Measurements from ENCODE around the gene MIF4GD. TPM values are rescaled to one million over a fixed set of nuclear protein-coding genes. Genes with fewer than 3 reads are reported as not detected.
"Not testable (repeated sequence)": the region's sequence is repeated elsewhere in the genome, so short reads cannot be mapped to it uniquely, and the experiment has no call there.

MIF4GD gene, protein sequence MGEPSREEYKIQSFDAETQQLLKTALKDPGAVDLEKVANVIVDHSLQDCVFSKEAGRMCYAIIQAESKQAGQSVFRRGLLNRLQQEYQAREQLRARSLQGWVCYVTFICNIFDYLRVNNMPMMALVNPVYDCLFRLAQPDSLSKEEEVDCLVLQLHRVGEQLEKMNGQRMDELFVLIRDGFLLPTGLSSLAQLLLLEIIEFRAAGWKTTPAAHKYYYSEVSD
- total RNA-seq (2014; rRNA removed) = 4.2 and 8.6 TPM in 2 replicates
- 8.5 TPM for polyA plus RNA-seq (2012)

- no peak for DNase-seq (ENCODE audit: low read depth)
Observed at GRCh38 chr17:75270966-75271232, at the start of gene MIF4GD. Gene MIF4GD (minus strand): TSS chr17:75271231. CDS start chr17:75270195, 1,036 bp downstream.

DNA sequence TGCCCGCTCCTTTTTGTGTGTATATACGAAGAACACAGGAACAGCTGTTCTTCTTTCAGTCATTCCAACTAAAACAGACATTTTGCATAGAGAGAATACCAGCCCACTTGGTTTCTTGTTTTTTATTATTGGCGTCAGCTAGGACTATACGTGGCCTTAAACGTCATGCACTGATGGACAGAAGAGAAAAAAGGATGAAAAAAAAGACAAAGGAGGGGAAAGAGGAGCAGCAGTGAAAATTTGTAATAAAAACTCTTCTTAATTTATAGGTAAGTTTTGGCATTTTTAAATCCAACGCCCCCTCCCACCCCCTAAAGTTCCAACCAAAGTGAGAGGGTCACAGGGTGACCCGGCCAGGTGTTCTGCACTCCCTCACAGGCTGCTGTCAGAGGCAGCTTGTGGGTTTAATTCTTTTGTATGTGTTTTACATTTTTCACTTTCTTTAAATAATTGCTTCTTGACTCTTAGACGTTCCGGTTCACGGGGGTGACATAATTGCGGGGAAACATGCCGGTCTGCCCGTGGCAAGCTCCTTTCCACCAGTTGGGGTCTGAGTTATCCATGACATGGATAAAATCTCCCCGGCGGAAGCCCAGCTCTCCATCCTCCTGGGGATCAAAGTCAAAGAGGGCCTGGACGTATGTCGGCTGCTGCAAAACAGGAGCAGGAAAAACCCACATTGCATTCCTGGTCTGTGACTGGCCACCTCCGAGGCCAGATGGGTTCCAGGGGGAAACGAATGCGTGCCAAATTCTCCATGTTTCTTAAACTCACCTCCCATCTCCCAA, 49.1 kb upstream of the MIF4GD start:
- peak; percentile 59 for DNase-seq (ENCODE audit: low read depth)

DNA sequence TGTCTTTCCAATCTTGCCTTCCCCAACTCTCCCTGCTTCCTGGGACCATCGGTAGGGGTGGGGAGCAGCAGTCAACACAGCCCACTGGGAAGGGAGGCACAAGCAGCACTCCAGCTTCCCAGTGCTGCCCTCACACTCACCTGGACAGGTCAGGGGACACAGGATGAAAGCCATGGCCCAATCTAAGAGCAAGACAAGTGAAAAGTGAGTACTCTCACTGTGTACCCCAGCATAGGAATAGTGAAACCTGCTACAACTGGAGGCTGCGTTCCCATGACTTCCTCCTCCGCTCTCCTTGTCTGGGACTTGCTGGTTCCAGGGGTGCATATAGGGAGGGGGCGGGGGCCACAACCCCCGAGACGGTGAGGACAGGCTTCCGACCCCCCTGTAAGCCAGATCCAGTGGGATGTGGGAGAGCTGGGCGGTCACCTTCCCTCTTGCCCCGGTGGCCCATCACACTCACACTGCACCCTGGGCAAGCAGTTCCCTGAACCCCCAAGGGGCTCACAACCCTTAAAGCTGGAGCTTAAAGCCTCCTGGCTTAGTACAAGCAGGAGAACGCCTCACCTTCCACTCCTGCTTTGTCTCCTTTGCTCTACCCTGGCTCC, 47.7 kb upstream of the MIF4GD start:
- no peak for DNase-seq (ENCODE audit: low read depth)

DNA sequence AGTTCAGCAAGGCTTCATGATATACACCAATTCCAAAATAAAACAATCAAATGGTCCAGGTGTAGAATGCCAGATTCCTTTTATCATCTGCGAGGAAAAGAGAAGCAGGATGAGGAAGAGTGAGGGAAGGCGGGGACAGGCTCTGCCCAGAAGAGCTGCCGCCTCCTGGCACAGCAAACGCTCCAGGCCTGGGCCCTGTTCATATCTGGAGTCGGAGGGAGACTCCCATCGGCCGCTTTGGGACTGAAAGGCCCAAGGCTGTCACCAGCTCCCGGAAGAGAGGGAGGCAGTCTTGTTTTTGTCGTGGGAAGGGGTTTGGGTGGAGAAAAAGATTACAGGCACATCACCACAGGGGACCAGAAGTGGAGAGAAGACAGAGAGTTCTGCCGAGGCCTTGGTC, 47.2 kb upstream of the MIF4GD start:
- DNase-seq (ENCODE audit: low read depth) = no peak

- peak; percentile 36 for DNase-seq (ENCODE audit: low read depth)
Observed at GRCh38 chr17:75317671-75318070, 46.6 kb upstream of the MIF4GD start.

DNA sequence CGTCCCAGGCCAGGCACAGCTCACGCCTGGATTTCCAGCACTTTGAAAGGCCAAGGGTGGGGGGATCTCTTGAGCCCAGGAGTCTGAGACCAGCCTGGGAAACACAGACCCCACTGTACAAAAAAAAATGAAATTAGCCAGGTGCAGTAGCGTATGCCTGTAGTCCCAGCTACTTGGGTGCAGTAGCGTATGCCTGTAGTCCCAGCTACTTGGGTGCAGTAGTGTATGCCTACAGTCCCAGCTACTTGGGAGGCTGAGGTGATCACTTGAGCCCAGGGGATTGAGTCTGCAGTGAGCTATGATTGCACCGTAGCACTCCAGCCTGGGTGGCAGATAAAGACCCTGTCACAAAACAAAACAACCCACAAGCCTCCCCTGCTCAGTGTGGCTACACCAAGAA, 45.2 kb upstream of the MIF4GD start:
- DNase-seq (ENCODE audit: low read depth) = no peak

- peak; percentile 42 for DNase-seq (ENCODE audit: low read depth)
Observed at GRCh38 chr17:75315541-75316243, 44.7 kb upstream of the MIF4GD start.

GRCh38 chr17:75313941-75314551, 43.0 kb upstream of the MIF4GD start:
- peak; percentile 60 for DNase-seq (ENCODE audit: low read depth)

DNA sequence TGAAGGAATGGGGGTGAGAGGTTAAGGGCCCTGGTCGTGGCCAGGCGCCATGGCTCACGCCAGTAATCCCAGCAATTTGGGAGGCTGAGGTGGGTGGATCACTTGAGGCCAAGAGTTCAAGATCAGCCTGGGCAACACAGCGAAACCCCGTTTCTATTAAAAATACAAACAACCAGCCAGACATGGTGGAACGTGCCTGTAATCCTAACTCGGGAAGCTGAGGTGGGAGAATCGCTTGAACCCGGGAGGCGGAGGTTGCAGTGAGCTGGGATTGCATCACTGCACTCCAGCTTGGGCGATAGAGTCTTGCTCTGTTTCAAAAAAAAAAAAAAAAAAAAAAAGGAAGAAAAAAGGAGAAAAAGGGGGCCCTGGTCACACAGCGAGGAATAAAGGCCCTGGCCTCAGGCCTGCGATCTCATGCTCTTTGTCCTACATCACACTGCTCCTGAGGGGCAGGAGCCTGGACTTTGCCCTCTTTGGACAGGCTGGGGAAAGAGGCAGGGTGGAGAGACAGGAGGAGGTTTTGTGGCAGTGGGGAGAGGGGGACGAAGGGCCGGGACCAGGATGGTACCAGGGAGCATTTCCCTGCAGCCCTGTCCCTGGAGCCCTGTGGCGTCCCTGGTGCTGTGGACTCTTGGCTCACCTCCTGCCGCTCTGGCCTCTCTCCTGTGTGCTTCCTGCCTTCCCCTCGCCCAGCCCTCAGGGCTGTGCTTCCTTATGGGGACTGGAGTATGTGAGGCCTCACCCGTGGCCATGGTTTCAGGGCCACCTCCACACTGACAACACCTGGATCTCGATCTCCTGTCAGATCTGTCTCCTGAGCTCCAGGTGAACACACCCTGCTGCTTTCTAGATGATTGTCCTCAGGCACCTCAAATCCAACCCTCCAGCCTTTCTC, 38.0 kb upstream of the MIF4GD start:
- DNase-seq (ENCODE audit: low read depth) = no peak

GRCh38 chr17:75307957-75308731, 37.1 kb upstream of the MIF4GD start:
- DNase-seq (ENCODE audit: low read depth) = no peak

GRCh38 chr17:75301502-75302206, 30.6 kb upstream of the MIF4GD start:
- DNase-seq (ENCODE audit: low read depth) = no peak

GRCh38 chr17:75301049-75301448, 30.0 kb upstream of the MIF4GD start:
- DNase-seq (ENCODE audit: low read depth) = no peak

DNA sequence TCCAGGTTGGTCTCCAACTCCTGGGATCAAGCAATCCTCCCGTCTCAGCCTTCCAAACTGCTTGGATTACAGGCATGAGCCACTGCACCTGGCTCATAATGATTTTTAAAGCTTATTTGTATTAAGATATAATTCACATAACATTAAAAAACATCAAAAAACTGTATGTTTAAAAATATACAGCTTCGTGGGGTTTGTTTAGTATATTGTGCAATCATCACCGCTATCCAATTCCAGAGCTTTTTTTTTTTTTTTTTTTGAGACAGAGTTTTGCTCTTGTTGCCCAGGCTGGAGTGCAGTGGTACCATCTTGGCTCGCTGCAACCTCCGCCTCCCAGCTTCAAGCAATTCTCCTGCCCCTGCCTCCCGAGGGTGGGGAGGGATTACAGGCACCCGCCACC, 29.2 kb upstream of the MIF4GD start:
- no peak for DNase-seq (ENCODE audit: low read depth)

DNA sequence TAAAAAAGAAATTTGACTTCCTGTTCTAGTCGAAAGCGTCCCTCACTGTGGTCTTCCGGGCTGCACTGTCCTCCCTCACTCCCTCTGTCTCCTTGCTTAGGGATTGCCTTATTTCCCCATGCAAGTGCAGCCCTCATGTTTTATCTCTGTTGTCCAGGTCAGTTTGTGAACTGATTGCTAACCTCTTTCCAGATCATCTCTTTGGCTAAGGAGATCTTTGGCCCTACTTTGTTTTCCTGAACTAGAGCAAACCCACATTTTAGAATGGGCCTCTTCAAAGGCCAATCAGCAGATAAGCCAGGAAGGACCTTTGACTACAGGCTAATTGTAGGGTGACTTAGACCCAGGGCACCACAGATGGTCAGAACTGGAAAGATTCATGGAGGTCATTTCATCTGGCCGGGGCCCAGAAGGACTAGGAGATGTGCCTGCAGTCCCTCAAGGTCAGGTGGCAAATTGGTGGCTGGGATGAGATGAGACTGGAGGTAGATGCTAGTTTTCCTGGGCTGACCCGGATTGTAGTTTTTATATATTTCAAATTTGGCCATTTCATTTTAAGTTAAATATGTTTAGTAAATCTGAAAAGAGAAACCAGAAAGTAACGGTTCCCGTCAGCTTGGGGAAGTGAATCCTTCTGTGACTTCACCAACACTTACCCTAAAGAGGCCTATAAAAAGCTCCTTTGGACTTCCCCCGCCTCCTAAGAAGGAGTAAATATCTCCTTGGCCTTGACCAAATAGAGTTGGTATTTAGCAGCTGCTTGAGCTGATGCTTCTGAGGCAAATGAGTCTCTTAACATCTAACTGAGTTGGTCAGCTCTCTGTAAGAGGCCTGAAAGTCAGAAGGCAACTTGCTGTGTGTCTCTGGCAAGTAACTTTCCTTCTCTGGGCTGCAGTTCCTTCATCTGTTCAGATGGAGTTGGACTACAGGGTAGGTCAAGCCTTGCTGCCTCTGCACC, 24.4 kb upstream of the MIF4GD start:
- no peak for DNase-seq (ENCODE audit: low read depth)

GRCh38 chr17:75292810-75293448, 21.9 kb upstream of the MIF4GD start:
- not testable (repeated sequence) for DNase-seq (ENCODE audit: low read depth)

DNA sequence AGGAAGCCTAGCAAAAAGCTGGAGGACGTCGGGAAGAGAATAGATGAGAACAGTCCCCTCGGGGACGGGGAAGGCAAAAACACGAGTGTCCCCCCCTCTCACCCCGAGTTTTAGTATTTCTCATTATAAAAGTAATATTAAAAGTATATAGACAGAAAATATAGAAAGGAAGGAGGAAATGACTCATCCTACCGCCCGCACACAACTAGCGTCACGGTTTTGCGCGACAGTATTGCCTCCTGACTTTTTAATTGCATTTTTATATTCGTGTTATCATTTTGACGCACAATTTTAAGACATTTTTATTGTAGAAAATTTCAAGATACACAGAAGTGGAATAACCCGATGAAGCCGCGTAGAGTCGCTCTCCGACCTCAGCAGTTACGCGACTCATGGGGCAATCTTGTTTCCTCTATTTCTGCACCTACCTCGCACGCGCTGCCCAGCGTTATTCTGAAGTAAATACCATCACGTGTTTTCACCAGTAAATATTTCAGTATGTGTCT, 18.9 kb upstream of the MIF4GD start:
- peak; percentile 70 for DNase-seq (ENCODE audit: low read depth)

DNA sequence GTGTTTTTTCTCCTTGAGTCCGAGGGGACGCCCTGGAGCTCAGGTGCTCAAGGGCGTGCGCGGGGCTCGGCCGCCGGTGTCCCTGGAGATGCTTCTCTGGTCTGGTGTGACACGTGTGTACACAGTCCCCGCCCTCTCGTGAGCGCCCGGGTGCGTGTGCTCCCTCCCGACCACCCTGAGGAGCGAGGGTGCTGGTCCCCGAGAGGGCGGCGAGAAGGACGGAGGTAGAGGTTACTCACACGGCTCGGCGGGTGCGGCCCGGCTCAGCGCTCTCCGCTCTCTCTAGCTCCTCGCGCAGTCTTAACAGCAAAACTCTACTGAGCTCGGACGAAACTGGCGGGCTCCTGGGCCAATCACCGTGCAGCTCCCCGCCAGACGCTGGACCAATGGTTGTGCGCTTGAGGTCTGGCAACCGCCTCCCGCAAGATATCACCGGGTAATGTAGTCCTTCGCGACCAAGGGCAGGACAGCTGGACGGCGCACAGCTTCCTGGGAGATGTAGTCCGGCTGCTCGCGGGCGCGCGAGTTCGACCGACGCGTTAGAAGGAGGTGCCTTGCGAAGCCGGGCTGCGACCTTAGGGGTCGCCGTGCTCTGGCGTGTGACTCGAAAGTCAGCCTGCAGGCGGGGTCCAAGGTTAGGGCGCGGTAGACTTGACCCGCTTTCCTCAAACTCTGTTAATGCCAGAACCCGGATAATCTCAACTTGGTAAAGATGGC, 18.2 kb upstream of the MIF4GD start, which contains the start of gene SLC25A19:
Gene SLC25A19, minus strand, starts transcription at position 319 of the 717 bp plus-strand sequence. CDS start 2,669 bp downstream, outside the sequence.
- DNase-seq (ENCODE audit: low read depth) = peak; percentile 98

Data from LHCN-M2 (cell line).